Stimulated activated naive CD8-positive, alpha-beta T cell treated with anti-CD3 and anti-CD28 coated beads, Interleukin-15, Interleukin-2, amounts not matched to agents 100 ng/mL and 50 ng/mL, for 24 hours (primary cell): ENCODE results near the gene NEUROD2.

ENCODE experiments used
- H3K27ac Mint-ChIP-seq: one replicate; pipeline ENCODE4 v1.8.0; 2021; ENCODE audit warnings: mild to moderate bottlenecking, mixed read lengths
- H3K27me3 Mint-ChIP-seq: one replicate; pipeline ENCODE4 v1.8.0; 2021; ENCODE audit warnings: mixed read lengths
- H3K36me3 Mint-ChIP-seq: one replicate; pipeline ENCODE4 v1.8.0; 2021; ENCODE audit warnings: low read depth, mixed read lengths
- H3K4me1 Mint-ChIP-seq: one replicate; pipeline ENCODE4 v1.8.0; 2021; ENCODE audit warnings: low read depth, mixed read lengths
- H3K4me3 Mint-ChIP-seq: one replicate; pipeline ENCODE4 v1.8.0; 2021; ENCODE audit warnings: mild to moderate bottlenecking, mixed read lengths
- H3K9me3 Mint-ChIP-seq: one replicate; pipeline ENCODE4 v1.8.0; 2021; ENCODE audit warnings: mixed read lengths

The NEUROD2 gene

DNA sequence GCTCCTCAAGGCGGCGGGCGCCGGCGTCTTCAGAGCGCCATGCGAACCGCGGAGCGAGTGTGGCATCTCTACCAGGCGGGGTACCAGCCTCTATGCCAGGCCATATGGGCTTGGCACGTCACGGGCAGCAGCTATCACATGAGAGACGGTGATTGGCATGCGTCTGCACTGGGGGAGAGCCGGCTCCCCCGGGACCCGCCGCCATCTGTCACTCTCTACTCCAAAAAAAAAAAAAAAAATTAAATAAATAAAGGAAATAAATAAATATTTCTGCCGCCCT is at the start of gene NEUROD2:
NEUROD2 (minus strand) TSS at position 70 of the 280 bp plus-strand sequence. CDS start 1,321 bp downstream, outside the sequence.
- Mint-ChIP-seq H3K27ac (no peak within 1 kb of the TSS), H3K36me3 (no peaks in the 10 kb centered on the region), H3K4me1 (peaks cover 21% of the 10 kb centered on the region), H3K9me3 (no peaks in the 10 kb centered on the region), H3K4me3 (no peak within 1 kb of the TSS), H3K27me3 (peaks cover 46% of the 10 kb centered on the region)

DNA sequence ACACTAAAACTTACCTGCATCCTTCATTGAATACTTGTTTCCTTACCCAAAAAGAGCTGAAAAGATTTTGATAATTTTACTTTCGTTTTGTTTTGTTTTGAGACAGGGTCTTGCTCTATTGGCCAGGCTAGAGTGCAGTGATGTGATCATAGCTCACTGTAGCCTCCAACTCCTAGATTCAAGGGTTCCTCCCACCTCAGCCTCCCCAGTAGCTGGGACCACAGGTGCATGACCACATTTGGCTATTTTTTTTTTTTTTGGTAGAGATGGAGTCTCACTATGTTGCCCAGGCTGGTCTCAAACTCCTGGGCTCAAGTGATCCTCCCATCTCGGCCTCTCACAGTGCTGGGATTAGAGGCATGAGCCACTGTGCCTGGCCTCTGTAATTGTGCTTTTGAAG is 47.4 kb upstream of the NEUROD2 start:
- peaks cover 17% of the 10 kb centered on the region for H3K36me3 Mint-ChIP-seq
- H3K27me3 Mint-ChIP-seq: no peaks in the 10 kb centered on the region
- no peak overlapping the region for H3K27ac Mint-ChIP-seq
- H3K9me3 Mint-ChIP-seq: no peaks in the 10 kb centered on the region
- H3K4me1 Mint-ChIP-seq: peaks cover 53% of the 10 kb centered on the region
- H3K4me3 Mint-ChIP-seq: no peak overlapping the region

DNA sequence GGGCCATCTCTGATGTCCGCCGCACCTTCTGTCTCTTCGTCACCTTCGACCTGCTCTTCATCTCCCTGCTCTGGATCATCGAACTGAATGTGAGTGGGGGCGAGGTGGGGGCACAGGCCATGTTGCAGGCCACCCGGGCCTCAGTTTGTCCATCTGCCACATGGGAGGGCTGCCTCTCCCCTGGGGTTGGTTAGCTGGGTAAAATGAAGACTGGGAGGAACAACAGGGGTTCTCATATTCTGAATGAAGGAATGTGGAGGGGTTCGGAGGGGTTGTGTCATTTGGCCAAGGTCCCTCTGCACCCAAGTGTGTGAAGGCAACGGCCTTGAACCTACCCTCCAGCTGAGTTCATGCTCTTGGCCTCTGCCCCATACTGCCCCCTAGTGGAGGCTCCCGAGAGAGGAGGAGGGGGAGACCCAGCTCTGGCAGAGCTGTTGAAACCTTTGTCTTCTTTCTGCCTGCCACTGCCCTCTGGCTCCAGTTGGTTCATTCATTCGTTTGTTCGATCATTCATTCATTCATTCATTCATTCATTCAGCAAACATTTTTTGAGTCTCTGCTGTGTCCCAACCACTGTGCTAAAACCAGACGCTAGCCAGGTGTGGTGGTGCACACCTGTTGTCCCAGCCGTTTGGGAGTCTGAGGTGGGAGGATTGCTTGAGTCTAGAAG is 46.1 kb upstream of the NEUROD2 start:
- Mint-ChIP-seq H3K27me3 (no peaks in the 10 kb centered on the region), H3K36me3 (peaks cover 19% of the 10 kb centered on the region), H3K4me1 (peaks cover 47% of the 10 kb centered on the region), H3K9me3 (no peaks in the 10 kb centered on the region), H3K4me3 (no peak overlapping the region), H3K27ac (no peak overlapping the region)

DNA sequence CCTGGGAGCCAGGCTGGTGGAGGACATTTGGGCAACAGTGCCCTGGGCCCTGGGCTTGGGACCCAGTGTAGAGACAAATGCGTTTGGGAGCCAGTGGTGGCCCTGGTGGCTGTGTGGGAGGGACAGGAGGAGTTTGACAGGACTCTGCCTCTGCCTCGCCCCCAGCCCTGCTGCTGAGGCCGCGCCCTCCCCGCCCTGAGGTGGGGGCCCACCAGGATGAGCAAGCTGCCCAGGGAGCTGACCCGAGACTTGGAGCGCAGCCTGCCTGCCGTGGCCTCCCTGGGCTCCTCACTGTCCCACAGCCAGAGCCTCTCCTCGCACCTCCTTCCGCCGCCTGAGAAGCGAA is 45.6 kb upstream of the NEUROD2 start:
- peaks cover 19% of the 10 kb centered on the region for H3K36me3 Mint-ChIP-seq
- H3K9me3 Mint-ChIP-seq: no peaks in the 10 kb centered on the region
- H3K27me3 Mint-ChIP-seq: no peaks in the 10 kb centered on the region
- peaks cover 46% of the 10 kb centered on the region for H3K4me1 Mint-ChIP-seq
- no peak overlapping the region for H3K4me3 Mint-ChIP-seq
- no peak overlapping the region for H3K27ac Mint-ChIP-seq

DNA sequence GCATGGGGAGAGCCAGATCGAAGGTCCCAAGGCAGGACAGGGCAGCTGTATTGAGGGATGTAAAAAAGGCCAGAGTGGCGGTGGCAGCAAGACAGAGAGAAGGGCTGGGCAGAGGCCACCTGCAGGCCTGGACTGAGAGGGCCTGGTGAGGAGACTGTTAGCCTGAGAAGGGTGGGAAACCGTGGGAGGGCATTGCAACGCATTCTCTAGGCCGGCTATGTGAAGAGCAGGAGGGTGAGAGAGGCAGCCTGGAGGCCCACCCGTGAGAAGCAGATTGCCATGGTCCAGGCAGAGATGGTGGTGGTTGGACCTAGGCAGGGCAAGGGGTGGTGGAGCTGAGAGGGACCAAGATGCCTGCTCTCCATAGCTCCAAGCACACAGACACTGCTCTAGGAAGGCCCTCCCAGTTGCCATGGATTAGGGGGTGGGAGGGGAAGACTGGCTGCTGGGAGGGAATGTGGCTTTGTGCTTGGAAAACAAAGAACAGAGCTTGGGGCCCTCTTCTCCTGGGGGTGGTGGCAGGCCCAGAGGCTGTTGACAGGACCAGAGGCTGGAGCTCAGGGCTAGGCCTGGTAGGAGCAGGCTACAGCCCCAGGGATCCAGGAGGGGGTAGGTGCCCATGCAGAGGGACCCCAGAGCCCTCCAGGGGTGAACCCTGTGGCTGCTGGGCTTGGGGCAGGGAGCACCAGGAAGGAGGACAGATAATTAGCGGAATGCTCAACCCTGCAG is 45.0 kb upstream of the NEUROD2 start:
- Mint-ChIP-seq H3K4me3 (no peak overlapping the region), H3K4me1 (peaks cover 43% of the 10 kb centered on the region), H3K9me3 (no peaks in the 10 kb centered on the region), H3K27ac (no peak overlapping the region), H3K36me3 (peaks cover 16% of the 10 kb centered on the region), H3K27me3 (no peaks in the 10 kb centered on the region)

DNA sequence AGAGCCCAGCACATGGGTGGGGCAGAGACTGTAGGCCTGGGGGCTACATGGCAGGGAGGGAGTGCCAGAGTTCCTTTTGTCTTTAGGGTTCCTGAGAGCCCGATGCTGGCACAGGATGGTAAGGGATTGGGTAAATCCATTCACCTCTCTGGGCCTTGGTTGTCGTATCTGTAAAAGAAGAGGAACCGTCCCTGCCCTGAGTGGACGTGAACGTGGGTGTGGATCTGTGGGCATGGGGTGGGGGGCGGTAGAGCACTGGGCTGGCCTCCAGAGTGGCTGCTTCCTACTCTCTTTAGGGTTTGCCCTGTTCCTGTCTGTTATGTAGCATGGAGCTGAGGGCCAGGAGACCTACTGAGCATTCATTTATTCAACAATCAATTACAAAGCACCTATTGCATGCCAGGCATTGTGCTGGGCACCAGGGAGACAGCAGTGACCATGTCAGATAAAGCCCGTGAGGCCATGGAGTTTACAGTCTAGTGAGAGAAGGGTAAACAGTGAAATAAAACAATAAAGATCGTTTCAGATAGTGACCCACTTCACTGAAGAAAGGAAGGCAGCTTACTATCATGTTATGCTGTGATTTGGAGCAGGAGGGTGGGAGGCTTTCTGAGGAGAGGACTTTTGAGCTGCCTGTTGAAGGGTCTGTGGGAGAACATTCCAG is 44.3 kb upstream of the NEUROD2 start:
- Mint-ChIP-seq H3K27me3 (no peaks in the 10 kb centered on the region), H3K4me1 (peaks cover 43% of the 10 kb centered on the region), H3K27ac (no peak overlapping the region), H3K9me3 (no peaks in the 10 kb centered on the region), H3K36me3 (peaks cover 16% of the 10 kb centered on the region), H3K4me3 (no peak overlapping the region)

DNA sequence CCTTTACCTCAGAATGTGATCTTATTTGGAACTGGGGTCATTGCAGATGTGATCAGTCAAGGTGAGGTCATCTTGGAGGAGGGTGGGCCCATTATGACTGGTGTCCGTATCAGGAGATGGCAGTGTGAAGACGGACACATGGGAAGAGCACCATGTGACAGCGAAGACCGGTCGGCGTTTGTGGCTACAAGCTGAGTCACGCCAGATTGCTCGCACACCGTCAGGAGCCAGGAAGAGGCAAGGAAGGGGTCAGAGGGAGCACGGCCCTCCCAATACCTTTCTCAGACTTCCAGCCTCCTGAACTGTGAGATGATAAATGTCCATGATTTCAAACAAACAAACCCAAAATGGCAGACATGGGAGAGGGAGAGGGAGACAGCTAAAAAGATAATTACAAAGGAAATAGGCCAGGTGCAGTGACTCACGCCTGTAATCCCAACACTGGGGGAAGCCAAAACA is 42.4 kb upstream of the NEUROD2 start:
- Mint-ChIP-seq H3K4me3 (no peak overlapping the region), H3K36me3 (peaks cover 15% of the 10 kb centered on the region), H3K4me1 (peaks cover 49% of the 10 kb centered on the region), H3K9me3 (no peaks in the 10 kb centered on the region), H3K27me3 (no peaks in the 10 kb centered on the region), H3K27ac (no peak overlapping the region)

DNA sequence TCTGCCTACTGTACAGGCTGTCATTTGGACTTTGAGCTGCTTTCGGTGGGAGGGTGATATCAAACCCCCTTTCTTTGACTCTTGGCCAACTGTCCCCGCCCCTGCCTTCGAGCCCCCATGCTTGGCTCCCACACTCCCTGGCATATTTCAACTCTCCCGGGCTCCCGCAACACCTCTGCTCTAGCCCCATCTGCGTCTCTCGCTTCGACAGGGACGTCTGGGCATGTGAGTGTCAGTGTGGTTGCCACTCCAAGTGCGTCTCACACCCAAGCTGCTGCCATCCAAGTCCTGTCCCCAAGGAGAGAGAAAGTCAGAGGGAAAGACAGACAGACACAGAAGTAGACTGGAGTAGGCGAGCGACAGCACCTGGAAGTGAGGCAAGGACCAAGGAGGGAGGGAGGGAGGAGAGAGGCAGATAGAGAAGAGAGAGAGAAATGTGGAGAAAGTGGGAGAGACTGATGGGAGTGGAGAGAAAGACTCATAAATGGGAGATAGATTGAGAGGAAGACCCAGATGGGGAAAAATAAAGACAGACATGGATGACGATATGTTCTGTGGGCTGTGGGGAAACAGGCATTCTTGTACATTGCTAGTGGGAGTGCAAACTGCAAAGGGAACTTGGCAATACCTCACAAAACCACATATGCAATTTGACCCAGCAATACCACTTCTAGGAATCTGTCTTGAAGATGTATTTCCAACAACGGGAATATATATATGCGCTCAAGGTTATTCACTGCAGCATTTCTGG is 41.1 kb upstream of the NEUROD2 start:
- no peaks in the 10 kb centered on the region for H3K27me3 Mint-ChIP-seq
- H3K4me3 Mint-ChIP-seq: no peak overlapping the region
- no peak overlapping the region for H3K27ac Mint-ChIP-seq
- peaks cover 52% of the 10 kb centered on the region for H3K4me1 Mint-ChIP-seq
- H3K9me3 Mint-ChIP-seq: no peaks in the 10 kb centered on the region
- H3K36me3 Mint-ChIP-seq: peaks cover 13% of the 10 kb centered on the region

DNA sequence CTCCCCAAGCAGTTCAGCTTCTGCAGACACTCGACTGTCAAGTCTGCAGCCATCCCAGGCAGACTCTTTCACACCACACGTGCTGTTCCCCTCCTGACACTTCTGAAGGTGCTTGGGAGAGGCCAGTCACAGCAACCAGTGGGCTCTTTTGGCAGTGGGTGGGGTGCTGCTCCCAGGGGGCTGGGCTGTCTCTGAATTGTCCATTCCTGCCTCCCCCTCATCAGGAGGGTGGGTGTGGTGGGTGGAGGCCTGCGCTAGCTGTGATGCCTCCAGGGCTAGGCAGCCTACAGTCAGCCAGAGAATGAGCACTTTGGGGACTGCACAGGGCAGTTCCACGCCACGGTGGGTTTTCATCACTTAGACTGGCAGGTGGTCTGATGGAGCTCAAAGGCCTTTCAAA is 39.5 kb upstream of the NEUROD2 start:
- Mint-ChIP-seq H3K27me3 (no peaks in the 10 kb centered on the region), H3K36me3 (peaks cover 13% of the 10 kb centered on the region), H3K4me3 (no peak overlapping the region), H3K9me3 (no peaks in the 10 kb centered on the region), H3K4me1 (peaks cover 62% of the 10 kb centered on the region), H3K27ac (no peak overlapping the region)

DNA sequence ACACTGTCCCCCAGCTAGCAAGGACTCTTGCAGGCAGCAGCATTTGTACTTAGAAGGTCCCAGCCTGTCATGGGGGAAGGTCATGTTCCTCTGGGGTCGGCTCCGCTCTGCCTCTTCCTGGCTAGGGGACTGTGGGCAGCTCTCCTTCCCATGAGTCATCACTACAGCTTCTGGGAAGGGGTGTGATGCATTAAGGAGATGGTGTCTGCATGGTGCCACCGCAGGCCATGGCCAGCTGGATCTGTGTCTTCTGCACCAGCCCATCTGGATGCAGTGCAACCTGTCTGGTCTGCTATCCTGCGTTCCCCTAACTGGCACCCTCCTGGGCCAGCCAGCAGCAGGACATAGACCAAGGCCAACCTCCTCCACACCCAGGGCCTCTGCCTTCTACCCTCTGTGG is 35.6 kb upstream of the NEUROD2 start:
- Mint-ChIP-seq H3K4me3 (no peak overlapping the region), H3K36me3 (peaks cover 8% of the 10 kb centered on the region), H3K27me3 (no peaks in the 10 kb centered on the region), H3K9me3 (no peaks in the 10 kb centered on the region), H3K4me1 (peaks cover 77% of the 10 kb centered on the region), H3K27ac (peak overlapping the region; percentile 8)

DNA sequence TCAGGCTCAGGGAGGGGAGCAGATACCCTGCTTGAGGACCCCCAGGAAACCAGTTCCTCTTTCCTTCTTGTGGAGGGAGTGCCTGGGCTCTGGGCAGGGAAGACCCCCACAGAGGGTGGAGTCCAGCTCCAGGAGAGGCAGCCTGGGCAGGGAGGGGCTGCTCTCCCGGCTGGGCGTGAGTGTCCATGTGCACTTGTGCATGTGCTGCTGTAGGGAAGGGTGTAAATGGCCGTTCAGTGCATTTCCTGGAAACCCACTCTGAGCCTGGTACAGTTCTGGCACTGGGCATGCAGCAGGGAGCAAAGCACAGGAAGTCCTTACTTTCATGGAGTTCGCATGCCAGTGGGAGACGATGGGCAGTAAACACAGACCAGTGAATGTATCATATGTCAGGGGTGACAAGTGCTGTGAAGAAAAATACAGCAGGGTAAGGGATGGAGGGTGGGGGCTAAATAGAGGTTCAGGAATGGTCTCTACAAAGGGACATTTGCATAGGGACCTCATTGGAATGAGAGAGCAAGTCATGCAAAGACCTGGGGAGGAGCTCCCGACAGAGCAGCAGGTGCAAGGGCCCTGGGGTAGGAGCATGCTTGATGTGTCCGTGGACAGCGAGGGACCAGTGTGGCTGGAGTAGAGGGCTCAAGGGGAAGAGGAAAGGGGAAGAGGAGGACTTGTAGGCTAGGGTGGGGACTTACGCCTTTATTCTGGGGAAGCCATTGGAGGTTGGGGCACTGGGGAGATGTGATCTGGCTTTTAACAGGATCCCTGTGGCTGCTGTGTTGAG is 34.8 kb upstream of the NEUROD2 start:
- no peaks in the 10 kb centered on the region for H3K9me3 Mint-ChIP-seq
- H3K36me3 Mint-ChIP-seq: peaks cover 8% of the 10 kb centered on the region
- no peak overlapping the region for H3K4me3 Mint-ChIP-seq
- peaks cover 84% of the 10 kb centered on the region for H3K4me1 Mint-ChIP-seq
- H3K27ac Mint-ChIP-seq: peak overlapping the region; percentile 1
- H3K27me3 Mint-ChIP-seq: no peaks in the 10 kb centered on the region

DNA sequence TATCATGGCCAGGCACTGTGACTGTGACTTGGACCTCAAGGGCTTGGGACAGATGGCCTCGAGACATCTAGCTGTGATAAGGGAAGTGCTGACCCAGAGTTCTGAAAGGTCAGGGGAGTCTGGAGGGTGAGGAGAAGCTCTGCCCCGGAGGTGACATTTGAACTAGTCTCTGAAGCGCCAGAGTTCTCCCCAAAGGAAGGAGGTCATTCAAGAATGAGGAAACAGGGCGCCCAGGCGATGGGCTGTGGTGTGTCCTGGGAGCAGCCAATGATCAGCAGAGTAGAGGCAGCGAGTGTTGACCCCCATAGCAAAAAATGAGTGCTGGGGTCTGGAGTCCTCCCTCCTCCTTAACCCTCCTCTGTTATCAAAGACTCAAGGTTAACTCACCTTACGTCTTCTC is 34.2 kb upstream of the NEUROD2 start:
- Mint-ChIP-seq H3K36me3 (peaks cover 8% of the 10 kb centered on the region), H3K27ac (no peak overlapping the region), H3K27me3 (no peaks in the 10 kb centered on the region), H3K4me1 (peaks cover 84% of the 10 kb centered on the region), H3K9me3 (no peaks in the 10 kb centered on the region), H3K4me3 (no peak overlapping the region)

DNA sequence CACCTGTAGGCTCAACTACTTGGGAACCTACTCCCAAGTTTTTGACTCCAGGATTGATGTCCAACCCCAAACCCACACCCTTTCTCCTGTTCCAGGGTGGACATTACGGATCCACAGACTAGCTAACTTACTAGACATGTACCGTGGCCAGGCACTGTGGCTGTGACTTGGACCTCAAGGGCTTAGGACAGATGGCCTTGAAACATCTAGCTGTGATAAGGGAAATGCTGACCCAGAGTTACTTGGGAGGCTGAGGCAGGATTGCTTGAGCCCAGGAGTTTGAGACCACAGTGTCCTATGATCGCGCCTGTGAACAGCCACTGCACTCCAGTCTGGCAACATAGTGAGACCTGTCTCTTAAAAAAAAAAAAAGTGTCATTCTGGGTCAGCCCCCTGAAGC is 33.4 kb upstream of the NEUROD2 start:
- Mint-ChIP-seq H3K36me3 (peaks cover 8% of the 10 kb centered on the region), H3K27me3 (no peaks in the 10 kb centered on the region), H3K9me3 (no peaks in the 10 kb centered on the region), H3K4me3 (no peak overlapping the region), H3K4me1 (peaks cover 85% of the 10 kb centered on the region), H3K27ac (no peak overlapping the region)

DNA sequence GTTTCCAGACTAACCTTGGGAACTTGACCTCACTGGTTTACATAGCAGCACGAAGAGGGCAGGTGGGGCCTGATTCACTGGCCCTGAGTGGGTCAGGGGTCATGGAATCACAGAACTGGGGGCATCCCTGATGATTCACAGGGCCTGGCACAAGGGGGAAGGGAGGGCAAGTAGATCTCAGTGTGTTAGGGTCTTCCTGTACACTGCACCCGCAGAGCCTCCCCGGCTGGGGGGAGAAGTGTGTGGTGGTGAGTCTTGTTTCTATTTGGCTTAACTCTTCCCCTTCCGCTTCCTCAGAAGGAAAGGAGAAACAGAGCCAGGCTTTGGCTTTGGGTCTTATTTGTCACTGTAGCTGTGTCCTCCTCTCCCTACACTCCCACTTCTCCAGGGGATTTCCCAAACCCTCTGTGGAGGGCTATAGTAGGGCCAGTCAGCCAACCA is 32.9 kb upstream of the NEUROD2 start:
- Mint-ChIP-seq H3K27ac (peak overlapping the region; percentile 38), H3K27me3 (no peaks in the 10 kb centered on the region), H3K4me1 (peaks cover 85% of the 10 kb centered on the region), H3K36me3 (peaks cover 8% of the 10 kb centered on the region), H3K9me3 (no peaks in the 10 kb centered on the region), H3K4me3 (no peak overlapping the region)
